T47D (cell line): Measurements from ENCODE around the gene TERT.
"Not testable (repeated sequence)": the region's sequence is repeated elsewhere in the genome, so short reads cannot be mapped to it uniquely, and the experiment has no call there.

Experiments used
- DNase-seq, 2 experiments: peaks; one replicate each; pipeline versions ENCODE4 v3.0.0 to v3.0.0-alpha.2; 2011 to 2012; ENCODE audit warnings: low read depth in 1 of 2, low spot score in 1 of 2
- JUND ChIP-seq: IDR thresholded peaks from 2 replicates; pipeline ENCODE4 v1.6.1; 2012; ENCODE audit warnings: low read depth
- in situ Hi-C: cut with HindIII; loops from 2 replicates; pipeline ENCODE4 v1.10.0; 2016; ENCODE audit warnings: low sequenced_read_pairs, low pct_unique_long_range_greater_than_20kb

The TERT gene

GRCh38 chr5:1280177-1281037, 14.5 kb downstream of the TERT start:
- no peak for DNase-seq
- in situ Hi-C loops, result no loop called here
- TF ChIP-seq JUND, result no peak

DNA sequence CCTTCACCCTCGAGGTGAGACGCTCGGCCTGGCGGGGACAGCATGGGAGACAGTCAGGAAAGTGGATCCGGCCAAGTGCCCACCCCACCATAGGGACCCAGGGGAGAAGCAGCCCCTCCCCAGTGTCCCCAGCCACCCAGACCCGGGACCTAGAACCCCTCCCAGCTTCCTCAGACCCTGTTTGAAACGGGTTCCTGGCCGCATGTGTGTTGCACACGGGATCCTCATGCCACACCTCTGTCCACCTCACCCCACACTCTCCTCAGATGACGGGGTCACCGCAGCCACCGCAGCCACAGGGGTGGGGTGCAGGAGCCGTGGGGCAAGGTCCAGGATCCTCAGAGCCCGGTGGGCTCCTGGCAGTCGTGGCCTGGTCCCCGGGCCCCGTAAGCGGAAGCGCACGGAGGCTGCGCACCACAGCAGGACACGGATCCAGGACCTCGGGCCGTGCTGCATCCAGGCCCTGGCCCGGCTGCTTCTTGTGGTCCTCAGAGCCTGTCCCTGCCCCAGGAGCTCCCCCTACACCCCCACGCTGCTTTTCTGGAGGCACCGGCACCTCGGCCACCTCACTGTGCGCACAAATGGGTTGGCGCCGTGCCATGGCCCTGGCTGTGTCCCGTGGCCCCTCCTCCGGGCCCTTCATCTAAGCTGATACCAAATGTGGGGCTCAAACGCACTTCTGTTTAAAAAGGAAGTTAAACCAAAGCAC, 15.3 kb downstream of the TERT start:
- in situ Hi-C loops, result no loop called here
- no peak for DNase-seq
- TF ChIP-seq JUND, result no peak

- no peak for TF ChIP-seq JUND
- no peak for DNase-seq
- in situ Hi-C loops, result no loop called here
These were observed 16.0 kb downstream of the TERT start for GRCh38 chr5:1278656-1279442.

- TF ChIP-seq JUND, result no peak
- DNase-seq, result no peak
- in situ Hi-C loops, result no loop called here
These were observed 16.7 kb downstream of the TERT start for GRCh38 chr5:1278216-1278615.

DNA sequence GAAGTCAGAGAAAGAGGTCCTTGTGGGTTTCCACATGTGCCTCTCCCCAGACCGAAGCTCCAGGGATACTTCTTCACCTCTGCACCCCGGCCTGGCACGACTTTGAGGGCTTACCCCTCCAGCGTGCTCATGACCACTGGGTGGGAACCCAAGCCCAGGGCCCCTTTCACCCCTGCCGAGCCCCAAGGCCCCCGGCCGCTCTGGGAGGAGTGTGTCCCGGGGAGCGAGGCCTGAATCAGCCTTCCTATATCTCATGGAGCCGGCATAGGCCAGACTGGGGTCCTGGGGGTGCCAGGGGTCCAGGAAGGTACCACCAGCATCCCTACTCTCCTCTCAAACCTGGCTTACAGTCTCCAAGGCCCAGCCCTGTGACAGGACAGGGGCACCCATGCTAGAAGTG, 17.1 kb downstream of the TERT start:
- in situ Hi-C loops, result no loop called here
- TF ChIP-seq JUND, result no peak
- DNase-seq, result no peak

DNA sequence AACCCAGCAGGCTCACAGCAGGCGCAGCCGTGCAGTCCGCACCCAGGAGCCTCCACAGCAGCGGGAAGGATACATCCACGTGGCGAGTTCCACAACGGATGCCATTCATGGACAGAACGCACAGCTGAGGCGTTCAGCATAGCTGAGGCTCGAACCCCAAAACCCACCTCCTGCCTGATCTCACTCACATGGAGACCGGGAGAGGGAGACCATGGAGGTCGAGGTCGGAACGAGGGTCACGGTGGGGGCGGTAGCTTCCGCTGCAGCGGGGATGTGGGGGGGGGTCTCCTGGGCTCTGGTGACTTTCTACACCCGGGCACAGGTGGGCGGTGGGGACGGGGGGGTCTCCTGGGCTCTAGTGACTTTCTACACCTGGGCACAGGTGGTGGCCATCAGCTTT, 17.5 kb downstream of the TERT start:
- no peak for DNase-seq
- no peak for TF ChIP-seq JUND
- in situ Hi-C loops, result no loop called here

- in situ Hi-C loops, result no loop called here
- no peak for DNase-seq
- no peak for TF ChIP-seq JUND
These were observed 17.9 kb downstream of the TERT start for GRCh38 chr5:1276930-1277329.

GRCh38 chr5:1275397-1276391, 19.2 kb downstream of the TERT start:
- DNase-seq, in situ Hi-C loops: not testable (repeated sequence)

DNA sequence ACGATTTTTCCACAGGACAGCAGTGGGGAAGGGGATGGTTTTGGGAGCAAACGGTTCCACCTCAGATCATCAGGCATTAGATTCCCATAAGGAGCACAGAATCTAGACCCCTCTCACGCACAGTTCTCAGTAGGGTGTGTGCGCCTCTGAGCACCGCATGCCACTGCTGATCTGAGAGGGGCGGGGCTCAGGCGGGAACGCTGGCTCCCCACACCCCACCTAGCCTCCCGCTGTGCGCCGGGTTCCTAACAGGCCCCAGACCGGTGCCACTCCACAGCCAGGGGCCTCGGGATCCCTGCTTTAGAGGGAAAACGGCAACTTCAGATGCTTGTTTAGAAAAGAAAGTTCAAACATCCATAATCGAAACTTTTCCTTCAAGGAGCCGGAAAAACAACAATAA, 20.4 kb downstream of the TERT start:
- TF ChIP-seq JUND, result no peak
- in situ Hi-C loops, result no loop called here
- DNase-seq, result no peak

- no peak for TF ChIP-seq JUND
- DNase-seq, result no peak
- in situ Hi-C loops, result no loop called here
These were observed 21.1 kb downstream of the TERT start for GRCh38 chr5:1273745-1274144.

DNA sequence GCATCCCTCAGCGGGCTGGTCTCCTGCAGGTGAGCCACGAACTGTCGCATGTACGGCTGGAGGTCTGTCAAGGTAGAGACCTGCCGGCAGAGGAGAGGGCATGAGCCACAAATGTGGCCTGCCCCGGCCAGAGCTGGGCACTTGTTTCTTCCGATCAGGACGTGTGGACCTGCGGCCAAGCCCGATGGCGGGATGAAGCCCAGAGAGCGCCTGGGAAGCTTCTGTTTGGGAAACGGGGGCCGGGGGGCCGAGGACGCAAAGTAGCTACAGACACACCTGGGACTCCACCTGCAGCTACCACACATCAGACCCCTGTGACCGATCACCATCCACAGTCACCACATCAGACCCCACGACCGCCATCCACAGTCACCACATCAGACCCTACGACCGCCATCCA, 22.7 kb downstream of the TERT start:
- in situ Hi-C loops, result no loop called here
- TF ChIP-seq JUND, result no peak
- no peak for DNase-seq
